Smooth muscle cell (in vitro differentiated cells): ENCODE data around the gene GABRG3. TPM values are rescaled to one million over a fixed set of nuclear protein-coding genes. Genes with fewer than 3 reads are reported as not detected.

Experiments
- DNase-seq: peaks from one replicate; lab custom pipeline; 2025; ENCODE audit not compliant: unreplicated experiment; lab: John Stamatoyannopoulos, UW
- H2AFZ ChIP-seq: fragments of 200-600 bp; sonication (generic); 2 replicates; pipeline ENCODE4 v1.6.0; 2016; ENCODE audit warnings: antibody characterized with exemption, low read depth, mild to moderate bottlenecking
- H3F3A ChIP-seq: fragments of 200-600 bp; sonication (generic); 2 replicates; pipeline ENCODE4 v1.6.0; 2017; ENCODE audit warnings: antibody characterized with exemption, low read depth
- H3K27ac ChIP-seq: fragments of 200-600 bp; sonication (generic); 2 replicates; pipeline ENCODE4 v1.5.1; 2016; ENCODE audit warnings: low read depth, mild to moderate bottlenecking
- H3K27me3 ChIP-seq: fragments of 200-600 bp; sonication (generic); 2 replicates; pipeline ENCODE4 v1.6.1; 2016; ENCODE audit warnings: low read depth, mild to moderate bottlenecking
- H3K36me3 ChIP-seq: fragments of 200-600 bp; sonication (generic); 2 replicates; pipeline ENCODE4 v1.5.1; 2016; ENCODE audit warnings: low read depth
- H3K4me1 ChIP-seq: fragments of 200-600 bp; sonication (generic); 2 replicates; pipeline ENCODE4 v1.5.1; 2016; ENCODE audit warnings: low read depth
- H3K4me2 ChIP-seq: fragments of 200-600 bp; sonication (generic); 2 replicates; pipeline ENCODE4 v1.6.0; 2016; ENCODE audit warnings: mild to moderate bottlenecking
- H3K4me3 ChIP-seq: fragments of 200-600 bp; sonication (generic); 2 replicates; pipeline ENCODE4 v1.5.1; 2016; ENCODE audit warnings: mild to moderate bottlenecking
- H3K79me2 ChIP-seq: fragments of 200-600 bp; sonication (generic); 2 replicates; pipeline ENCODE4 v1.6.0; 2016; ENCODE audit warnings: low read depth, mild to moderate bottlenecking
- H3K9ac ChIP-seq: fragments of 200-600 bp; sonication (generic); 2 replicates; pipeline ENCODE4 v1.6.0; 2016; ENCODE audit warnings: low read depth
- H3K9me3 ChIP-seq: fragments of 200-600 bp; sonication (generic); replicated peaks from 2 replicates; pipeline ENCODE4 v1.5.1; 2016; ENCODE audit warnings: low read depth
- H4K20me1 ChIP-seq: fragments of 200-600 bp; sonication (generic); 2 replicates; pipeline ENCODE4 v1.6.0; 2016; ENCODE audit warnings: low read depth
- CTCF ChIP-seq: fragments of 200-600 bp; sonication (generic); IDR thresholded peaks from 2 replicates; pipeline ENCODE4 v1.5.1; 2017; ENCODE audit warnings: borderline replicate concordance, mild to moderate bottlenecking, antibody characterized with exemption; ENCODE audit not compliant: insufficient read depth, poor library complexity, severe bottlenecking
- WGBS: methylation state at CpG from one replicate; pipeline ENCODE4 v1.1.7; 2016; ENCODE audit warnings: low lambda C conversion rate; 5-methylcytosine and 5-hydroxymethylcytosine counted together
- polyA plus RNA-seq: library from polyadenylated mRNA; unstranded; fragments of >200 nt; fragmentation: Nextera tagmentation; extraction: Ambion mirVana; gene quantifications from 2 replicates; pipeline ENCODE4 v1.2.1, GENCODE V29; 2016
- total RNA-seq: library from RNA; depleted of rRNA; stranded (reverse); fragments of >200 nt; gene quantifications from 2 replicates; pipeline ENCODE4 v1.2.3, GENCODE V29; 2014

The GABRG3 gene
- total and polyA plus RNA-seq, 2 experiments from 2014 or later, result under 0.01 TPM; not detected in 1

- H3K27ac ChIP-seq, result no peak overlapping the region
- H3K4me1 ChIP-seq, result peaks cover 3% of the 10 kb centered on the region
- DNase-seq, result no peak
- WGBS, result 66% methylated on average over 2 of the region's 2 CpGs
- no peaks in the 10 kb centered on the region for H4K20me1 ChIP-seq
- H3K27me3 ChIP-seq, result peaks cover 73% of the 10 kb centered on the region
- H3F3A ChIP-seq, result no peaks in the 10 kb centered on the region
- H3K79me2 ChIP-seq, result no peaks in the 10 kb centered on the region
- H2AFZ ChIP-seq, result no peak overlapping the region
- no peaks in the 10 kb centered on the region for H3K36me3 ChIP-seq
- H3K4me3 ChIP-seq, result no peak overlapping the region
- TF ChIP-seq CTCF, result no peak
- no peaks in the 10 kb centered on the region for H3K9me3 ChIP-seq
- no peak overlapping the region for H3K4me2 ChIP-seq
- no peak overlapping the region for H3K9ac ChIP-seq
Measured at GRCh38 chr15:26968806-26969205, 2.2 kb upstream of the GABRG3 start.

GRCh38 chr15:26971271-26972018 lies 464 bp downstream of the GABRG3 start:
- H4K20me1 ChIP-seq, result no peaks in the 10 kb centered on the region
- peak overlapping the region; percentile 88 for H3K4me2 ChIP-seq
- TF ChIP-seq CTCF, result no peak
- peak overlapping the region; percentile 66 for H2AFZ ChIP-seq
- H3F3A ChIP-seq, result no peaks in the 10 kb centered on the region
- H3K36me3 ChIP-seq, result no peaks in the 10 kb centered on the region
- peaks cover 58% of the 10 kb centered on the region for H3K27me3 ChIP-seq
- H3K4me1 ChIP-seq, result peaks cover 3% of the 10 kb centered on the region
- no peak overlapping the region for H3K27ac ChIP-seq
- H3K79me2 ChIP-seq, result no peaks in the 10 kb centered on the region
- 6% methylated on average over 51 of the region's 72 CpGs for WGBS
- no peaks in the 10 kb centered on the region for H3K9me3 ChIP-seq
- H3K4me3 ChIP-seq, result peak overlapping the region; percentile 52
- no peak for DNase-seq
- H3K9ac ChIP-seq, result no peak overlapping the region

- H3K4me1 ChIP-seq, result peaks cover 3% of the 10 kb centered on the region
- no peak overlapping the region for H3K9ac ChIP-seq
- WGBS, result 17% methylated on average over 2 of the region's 2 CpGs
- no peaks in the 10 kb centered on the region for H3K9me3 ChIP-seq
- H3K79me2 ChIP-seq, result no peaks in the 10 kb centered on the region
- no peak overlapping the region for H3K27ac ChIP-seq
- H4K20me1 ChIP-seq, result no peaks in the 10 kb centered on the region
- peaks cover 58% of the 10 kb centered on the region for H3K27me3 ChIP-seq
- TF ChIP-seq CTCF, result no peak
- no peaks in the 10 kb centered on the region for H3K36me3 ChIP-seq
- H3K4me3 ChIP-seq, result no peak overlapping the region
- H3K4me2 ChIP-seq, result no peak overlapping the region
- no peak for DNase-seq
- no peaks in the 10 kb centered on the region for H3F3A ChIP-seq
- H2AFZ ChIP-seq, result no peak overlapping the region
Measured at GRCh38 chr15:26972636-26973035, 1.7 kb downstream of the GABRG3 start.
